MM.1S (cell line): ENCODE data around the gene ZNF804B.

Experiments
- EZH2 ChIP-seq: fragments of 300-600 bp; sonication (generic); optimal IDR thresholded peaks from 2 replicates; pipeline ENCODE3; 2017; ENCODE audit warnings: low read depth, mild to moderate bottlenecking, antibody characterized with exemption, low read length, mixed read lengths
- TF ChIP-seq, protein P1 (sequence below): fragments of 300-600 bp; sonication (generic); IDR thresholded peaks from 2 replicates; pipeline ENCODE4 v1.5.1; 2016; ENCODE audit warnings: antibody characterized with exemption, low read length, mixed read lengths

DNA sequence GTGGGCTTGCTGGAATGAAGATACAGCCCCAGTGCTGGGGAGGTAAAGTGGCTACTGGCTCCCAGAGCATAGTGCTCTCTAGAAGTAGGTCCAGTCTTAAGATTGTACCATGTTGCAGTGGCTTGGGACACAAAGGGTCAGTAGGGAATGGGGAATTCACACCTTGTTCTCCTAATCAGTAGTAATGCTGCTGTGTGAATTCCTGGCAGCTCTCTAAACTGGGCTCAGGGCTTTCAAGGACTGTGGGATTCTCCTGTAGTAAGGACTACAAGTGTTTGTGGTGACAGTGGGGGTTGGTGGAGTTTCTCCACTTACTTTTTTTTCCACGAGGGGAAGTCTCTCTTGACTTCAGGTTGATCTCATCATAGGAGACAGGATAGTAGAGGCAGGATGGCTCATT lies 262.2 kb downstream of the ZNF804B start:
- TF ChIP-seq, protein P1, sequence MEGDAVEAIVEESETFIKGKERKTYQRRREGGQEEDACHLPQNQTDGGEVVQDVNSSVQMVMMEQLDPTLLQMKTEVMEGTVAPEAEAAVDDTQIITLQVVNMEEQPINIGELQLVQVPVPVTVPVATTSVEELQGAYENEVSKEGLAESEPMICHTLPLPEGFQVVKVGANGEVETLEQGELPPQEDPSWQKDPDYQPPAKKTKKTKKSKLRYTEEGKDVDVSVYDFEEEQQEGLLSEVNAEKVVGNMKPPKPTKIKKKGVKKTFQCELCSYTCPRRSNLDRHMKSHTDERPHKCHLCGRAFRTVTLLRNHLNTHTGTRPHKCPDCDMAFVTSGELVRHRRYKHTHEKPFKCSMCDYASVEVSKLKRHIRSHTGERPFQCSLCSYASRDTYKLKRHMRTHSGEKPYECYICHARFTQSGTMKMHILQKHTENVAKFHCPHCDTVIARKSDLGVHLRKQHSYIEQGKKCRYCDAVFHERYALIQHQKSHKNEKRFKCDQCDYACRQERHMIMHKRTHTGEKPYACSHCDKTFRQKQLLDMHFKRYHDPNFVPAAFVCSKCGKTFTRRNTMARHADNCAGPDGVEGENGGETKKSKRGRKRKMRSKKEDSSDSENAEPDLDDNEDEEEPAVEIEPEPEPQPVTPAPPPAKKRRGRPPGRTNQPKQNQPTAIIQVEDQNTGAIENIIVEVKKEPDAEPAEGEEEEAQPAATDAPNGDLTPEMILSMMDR = no peak
- TF ChIP-seq EZH2 = no peak
